A549 treated with Hydrocortisone at 1 μM for 4 hours (cell line): ENCODE results near the gene ACO1. TPM values are rescaled to one million over a fixed set of nuclear protein-coding genes. Genes with fewer than 3 reads are reported as not detected.

ENCODE experiments used
- total RNA-seq: library from RNA; stranded (reverse); fragments of 200-300 nt; extraction: Qiagen RNA extraction; gene quantifications from 5 replicates; pipeline ENCODE4 v1.2.3, GENCODE V29; 2022

The ACO1 gene
- 26.0 to 31.2 TPM (median 26.8 TPM) in 5 replicates for total RNA-seq

DNA sequence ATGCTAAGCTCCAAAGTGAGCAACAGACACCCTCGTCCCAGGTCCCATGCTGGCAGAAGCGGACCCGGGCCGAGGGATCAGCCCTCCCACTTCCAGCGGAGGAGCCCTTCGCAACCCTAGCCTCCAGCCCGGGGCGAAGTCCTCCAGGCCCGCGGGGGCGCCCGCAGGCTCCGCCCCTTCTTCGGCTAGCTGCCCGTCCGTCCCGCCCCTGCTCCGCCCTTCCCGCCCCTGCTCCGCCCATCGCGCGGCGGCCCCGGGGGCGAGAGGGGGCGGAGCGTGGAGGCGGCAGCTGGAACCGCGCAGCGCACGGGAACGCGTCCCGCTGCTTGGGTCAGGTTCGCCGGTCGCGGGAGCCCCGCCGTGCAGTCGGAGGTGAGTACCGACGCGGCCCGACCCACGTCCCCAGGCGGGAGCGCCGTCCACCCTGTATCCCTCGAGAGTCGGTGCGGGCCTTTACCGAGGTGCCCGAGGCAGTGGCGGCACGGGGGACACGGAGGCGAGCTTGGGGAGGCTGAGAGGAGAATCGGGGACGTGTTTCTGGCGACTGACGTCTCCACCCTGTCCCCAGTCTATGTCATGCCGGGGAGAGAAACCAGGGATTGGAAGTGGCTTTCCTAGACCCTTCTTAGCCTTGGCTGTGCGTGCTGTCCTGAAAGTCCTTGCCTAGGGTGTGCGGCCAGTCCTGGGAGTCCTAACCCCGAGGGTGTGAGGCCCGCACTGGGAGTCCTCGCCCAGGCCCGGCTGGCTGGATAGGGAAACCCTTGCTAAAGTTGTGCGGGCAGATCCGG is at the start of gene ACO1:
Gene ACO1 (plus strand): TSS at position 280 of the 788 bp plus-strand sequence. CDS start 20,864 bp downstream, outside the sequence.

Other genes starting within 250 kb of the ACO1 start
- gene RIGI, start 141.6 kb downstream of the ACO1 start, total RNA-seq: 2.4 to 3.8 TPM (median 2.5 TPM) in 5 replicates
- gene SMIM27, start 167.7 kb downstream of the ACO1 start, total RNA-seq: 10.7 to 16.1 TPM (median 13.3 TPM) in 5 replicates
- gene TOPORS, start 167.9 kb downstream of the ACO1 start, total RNA-seq: 10.0 to 15.8 TPM (median 11.4 TPM) in 5 replicates
- 102 to 119 TPM (median 107 TPM) in 5 replicates for gene NDUFB6, start 188.5 kb downstream of the ACO1 start, total RNA-seq